HUES6 (cell line): ENCODE results near the gene GLIS1.

ENCODE experiments used
- H3K27ac ChIP-seq: 2 replicates; pipeline ENCODE4 v1.7.0; 2013; ENCODE audit warnings: low read depth, mild to moderate bottlenecking, low read length, inconsistent platforms
- H3K27me3 ChIP-seq: 2 replicates; pipeline ENCODE4 v1.6.1; 2013; ENCODE audit warnings: low read length; ENCODE audit not compliant: control insufficient read depth, insufficient read depth
- H3K36me3 ChIP-seq: 2 replicates; pipeline ENCODE4 v1.6.1; 2013; ENCODE audit warnings: low read length; ENCODE audit not compliant: control insufficient read depth, insufficient read depth
- H3K4me1 ChIP-seq: 2 replicates; pipeline ENCODE4 v1.6.1; 2013; ENCODE audit warnings: low read length; ENCODE audit not compliant: control insufficient read depth, insufficient read depth
- H3K4me3 ChIP-seq: 2 replicates; pipeline ENCODE4 v1.5.1; 2013; ENCODE audit warnings: low read depth, low read length
- H3K9ac ChIP-seq: one replicate; pipeline ENCODE4 v1.6.1; 2013; ENCODE audit warnings: mild to moderate bottlenecking, low read length
- H3K9me3 ChIP-seq: 2 replicates; pipeline ENCODE4 v1.6.1; 2013; ENCODE audit warnings: low read depth, low read length; ENCODE audit not compliant: control insufficient read depth, insufficient read depth

The GLIS1 gene

DNA sequence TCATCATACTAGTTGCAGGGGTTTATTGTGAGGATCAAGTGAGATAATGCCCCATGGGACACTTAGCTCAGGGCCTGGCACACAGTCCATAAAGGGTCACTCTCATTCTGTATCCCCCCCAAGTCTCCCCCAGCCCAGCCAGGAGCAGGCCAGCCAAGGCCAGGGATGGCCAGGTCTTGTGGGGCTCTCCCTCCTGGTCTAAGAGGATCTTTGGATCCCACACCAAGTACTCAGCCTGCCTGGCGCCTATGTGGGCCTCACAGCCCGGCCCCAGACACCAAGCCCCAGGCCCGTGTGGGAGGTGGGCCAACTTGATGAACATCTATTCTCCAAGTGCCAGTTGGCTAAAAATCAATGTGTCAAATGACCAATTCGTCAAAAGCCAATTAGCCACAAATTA is 117.8 kb downstream of the GLIS1 start:
- Histone ChIP-seq H3K36me3 (no peaks in the 10 kb centered on the region), H3K9me3 (no peaks in the 10 kb centered on the region), H3K27me3 (no peaks in the 10 kb centered on the region), H3K4me3 (no peak overlapping the region), H3K27ac (no peak overlapping the region), H3K4me1 (no peaks in the 10 kb centered on the region), H3K9ac (no peak overlapping the region)

GRCh38 chr1:53620061-53620855 is 118.7 kb downstream of the GLIS1 start:
- H3K9me3 ChIP-seq = no peaks in the 10 kb centered on the region
- no peak overlapping the region for H3K27ac ChIP-seq
- H3K36me3 ChIP-seq = no peaks in the 10 kb centered on the region
- no peak overlapping the region for H3K9ac ChIP-seq
- no peaks in the 10 kb centered on the region for H3K4me1 ChIP-seq
- no peak overlapping the region for H3K4me3 ChIP-seq
- H3K27me3 ChIP-seq = no peaks in the 10 kb centered on the region

DNA sequence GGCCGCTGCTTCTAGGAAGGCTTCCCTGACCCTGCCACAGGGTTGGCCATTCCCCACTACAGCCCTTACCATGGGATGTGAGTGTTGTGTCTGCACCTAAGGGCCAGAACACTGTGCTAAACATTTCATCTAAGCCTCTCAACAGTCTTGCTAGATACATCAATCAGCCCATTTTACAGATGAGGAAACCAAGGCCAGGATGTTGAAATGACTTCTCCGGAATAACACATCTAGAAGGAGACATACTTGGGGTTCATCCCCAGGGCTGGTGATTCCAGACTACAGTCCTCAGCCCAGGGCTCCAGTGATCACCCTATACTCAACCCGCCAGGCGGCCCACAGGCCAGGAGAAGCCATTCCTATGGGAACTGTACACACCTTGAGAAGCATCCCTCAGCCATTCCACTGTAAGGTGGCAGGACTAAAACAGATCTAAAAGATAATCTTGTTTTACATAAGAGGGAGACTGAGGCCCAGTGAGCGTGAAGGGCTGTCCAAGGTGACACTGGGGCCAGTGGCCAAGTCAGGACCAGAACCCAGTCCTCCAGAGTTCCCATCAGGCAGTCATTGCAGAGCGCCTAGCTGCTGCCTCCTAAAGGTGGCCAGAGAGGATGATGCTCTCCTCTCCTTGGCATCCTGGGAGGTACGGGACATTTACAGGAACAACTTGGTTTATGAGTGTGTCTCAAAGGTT is 119.5 kb downstream of the GLIS1 start:
- no peak overlapping the region for H3K9ac ChIP-seq
- no peaks in the 10 kb centered on the region for H3K9me3 ChIP-seq
- H3K27me3 ChIP-seq = no peaks in the 10 kb centered on the region
- H3K4me1 ChIP-seq = no peaks in the 10 kb centered on the region
- no peaks in the 10 kb centered on the region for H3K36me3 ChIP-seq
- no peak overlapping the region for H3K4me3 ChIP-seq
- H3K27ac ChIP-seq = no peak overlapping the region

DNA sequence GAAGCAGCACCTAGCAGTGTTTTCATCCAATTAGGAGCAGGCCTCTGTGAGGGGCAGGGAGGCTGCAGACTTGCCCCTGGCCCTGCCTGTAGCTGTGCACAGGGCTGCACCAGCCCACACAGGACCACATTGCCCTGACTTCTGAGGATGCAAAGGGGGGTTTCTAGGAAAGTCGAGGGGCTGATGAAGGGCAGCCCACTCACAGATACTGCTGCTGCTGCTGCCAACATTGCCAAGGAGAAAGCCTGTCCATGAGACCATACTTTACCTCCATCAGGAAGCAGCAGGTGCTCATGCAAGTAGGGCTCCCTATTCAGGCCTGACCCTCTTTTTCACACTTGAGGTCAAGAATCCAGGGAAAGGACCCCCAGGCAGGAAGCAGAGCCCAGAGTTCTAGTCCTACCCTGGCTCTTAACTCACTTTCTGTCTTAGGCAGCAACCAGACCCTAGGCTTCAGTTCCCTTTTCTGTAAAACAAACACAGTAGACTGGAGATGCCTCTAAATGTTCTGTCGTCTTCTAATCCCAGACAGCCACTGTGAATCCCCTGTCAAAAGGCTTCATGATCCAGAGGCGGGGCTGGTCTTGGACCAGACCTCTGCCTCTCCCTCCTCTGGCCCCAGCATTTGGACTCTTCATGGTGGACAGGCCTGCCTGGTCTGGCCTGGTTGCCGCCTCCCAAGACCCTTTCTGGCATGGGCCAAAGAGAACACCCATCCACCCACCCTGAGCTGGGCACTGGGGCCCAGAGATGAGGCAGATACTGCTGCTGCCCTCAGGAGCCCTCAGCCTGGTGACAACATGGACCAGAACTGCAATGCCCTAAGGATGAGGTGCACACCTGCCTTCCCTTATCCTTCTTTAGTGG is 120.2 kb downstream of the GLIS1 start:
- H3K9me3 ChIP-seq = no peaks in the 10 kb centered on the region
- no peak overlapping the region for H3K9ac ChIP-seq
- H3K27ac ChIP-seq = no peak overlapping the region
- no peak overlapping the region for H3K4me3 ChIP-seq
- H3K27me3 ChIP-seq = no peaks in the 10 kb centered on the region
- no peaks in the 10 kb centered on the region for H3K4me1 ChIP-seq
- no peaks in the 10 kb centered on the region for H3K36me3 ChIP-seq

GRCh38 chr1:53617851-53618499 is 121.0 kb downstream of the GLIS1 start:
- Histone ChIP-seq H3K27ac (no peak overlapping the region), H3K9me3 (no peaks in the 10 kb centered on the region), H3K4me1 (no peaks in the 10 kb centered on the region), H3K4me3 (no peak overlapping the region), H3K27me3 (no peaks in the 10 kb centered on the region), H3K9ac (no peak overlapping the region), H3K36me3 (no peaks in the 10 kb centered on the region)

- Histone ChIP-seq H3K27ac (no peak overlapping the region), H3K36me3 (no peaks in the 10 kb centered on the region), H3K4me1 (no peaks in the 10 kb centered on the region), H3K9me3 (no peaks in the 10 kb centered on the region), H3K9ac (no peak overlapping the region), H3K27me3 (no peaks in the 10 kb centered on the region), H3K4me3 (no peak overlapping the region)
Measured at GRCh38 chr1:53617382-53617781, 121.6 kb downstream of the GLIS1 start.

DNA sequence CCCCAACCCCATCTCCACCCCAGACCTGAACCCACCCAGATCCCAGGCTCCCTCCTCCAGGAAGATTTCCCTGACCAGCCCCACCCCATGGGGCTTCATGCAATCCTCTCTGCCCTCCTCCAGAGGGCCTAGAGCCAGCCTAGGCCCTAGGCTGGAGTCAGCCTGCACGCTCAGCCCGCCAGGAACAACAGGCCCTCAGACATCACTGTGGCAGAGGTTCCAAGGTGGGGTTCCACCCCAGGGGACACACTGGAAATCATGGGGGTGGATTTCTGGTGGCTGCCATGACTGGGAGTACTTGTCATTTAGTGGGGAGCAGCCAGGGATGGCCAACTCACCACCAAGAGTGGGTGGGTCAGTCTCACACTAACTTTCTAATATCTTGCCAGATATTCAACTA is 122.0 kb downstream of the GLIS1 start:
- Histone ChIP-seq H3K9ac (no peak overlapping the region), H3K9me3 (0 out of 2 replicates have a peak, but pooled peaks cover 1% of the 10 kb centered on the region), H3K4me1 (no peaks in the 10 kb centered on the region), H3K27me3 (no peaks in the 10 kb centered on the region), H3K27ac (no peak overlapping the region), H3K36me3 (no peaks in the 10 kb centered on the region), H3K4me3 (no peak overlapping the region)

DNA sequence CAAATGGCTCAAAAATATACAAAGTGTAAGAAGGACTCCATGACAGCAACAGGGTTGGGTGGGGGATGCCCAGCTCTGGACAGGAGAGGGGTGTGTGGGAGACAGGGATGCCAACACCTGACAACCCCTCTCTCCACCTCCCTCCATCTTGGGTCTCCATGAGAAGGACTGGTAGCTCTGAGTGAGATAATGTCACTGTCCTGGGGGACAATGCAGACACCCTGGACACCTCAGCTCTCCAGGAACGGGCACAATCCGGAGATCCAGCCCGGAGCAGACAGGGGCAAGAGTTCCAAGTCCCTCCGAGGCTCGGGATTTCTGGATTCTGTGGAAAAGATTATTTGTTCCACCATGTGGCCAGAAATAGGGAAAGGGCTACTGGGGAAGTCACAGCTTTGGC is 122.5 kb downstream of the GLIS1 start:
- Histone ChIP-seq H3K36me3 (no peaks in the 10 kb centered on the region), H3K27me3 (no peaks in the 10 kb centered on the region), H3K4me1 (no peaks in the 10 kb centered on the region), H3K9ac (no peak overlapping the region), H3K9me3 (0 out of 2 replicates have a peak, but pooled peaks cover 4% of the 10 kb centered on the region), H3K4me3 (no peak overlapping the region), H3K27ac (no peak overlapping the region)

- H3K9me3 ChIP-seq = peaks cover 12% of the 10 kb centered on the region; the same call in 1 of the 2 replicates
- H3K27me3 ChIP-seq = no peaks in the 10 kb centered on the region
- H3K9ac ChIP-seq = no peak overlapping the region
- H3K4me1 ChIP-seq = no peaks in the 10 kb centered on the region
- H3K4me3 ChIP-seq = no peak overlapping the region
- no peak overlapping the region for H3K27ac ChIP-seq
- no peaks in the 10 kb centered on the region for H3K36me3 ChIP-seq
Measured at GRCh38 chr1:53615101-53615500, 123.9 kb downstream of the GLIS1 start.

GRCh38 chr1:53614231-53615021 is 124.5 kb downstream of the GLIS1 start:
- no peak overlapping the region for H3K27ac ChIP-seq
- H3K27me3 ChIP-seq = no peaks in the 10 kb centered on the region
- no peak overlapping the region for H3K9ac ChIP-seq
- H3K9me3 ChIP-seq = peaks cover 12% of the 10 kb centered on the region; the same call in 1 of the 2 replicates
- no peaks in the 10 kb centered on the region for H3K36me3 ChIP-seq
- no peaks in the 10 kb centered on the region for H3K4me1 ChIP-seq
- H3K4me3 ChIP-seq = no peak overlapping the region
